Liver (tissue), 9 donors: ENCODE measurements around the gene LLGL2. TPM values are rescaled to one million over a fixed set of nuclear protein-coding genes. Genes with fewer than 3 reads are reported as not detected.

Experiments used
- DNase-seq: peaks from one replicate; pipeline ENCODE4 v3.0.0-alpha.2; 2017; ENCODE audit warnings: low spot score
- H3K27ac ChIP-seq, 2 donors: one replicate each; pipeline ENCODE4 v1.7.0; 2013; ENCODE audit warnings: inconsistent platforms in 2 of 2, low read length in 2 of 2, control low read depth in 1 of 2, low read depth in 1 of 2, mild to moderate bottlenecking in 1 of 2
- H3K27me3 ChIP-seq, 4 donors: one replicate each; pipeline versions ENCODE4 v1.6.1 to v1.7.0; 2013; ENCODE audit warnings: low read length in 3 of 4, inconsistent platforms in 1 of 4, mild to moderate bottlenecking in 1 of 4, moderate library complexity in 1 of 4; ENCODE audit not compliant: control insufficient read depth in 4 of 4, insufficient read depth in 4 of 4
- H3K36me3 ChIP-seq, 4 donors: one replicate each; pipeline versions ENCODE4 v1.6.1 to v1.7.0; 2013; ENCODE audit warnings: low read length in 3 of 4, mild to moderate bottlenecking in 3 of 4, low read depth in 1 of 4, moderate library complexity in 1 of 4; ENCODE audit not compliant: control insufficient read depth in 4 of 4, insufficient read depth in 3 of 4
- H3K4me1 ChIP-seq, 4 donors: one replicate each; pipeline versions ENCODE4 v1.6.1 to v1.7.0; 2013; ENCODE audit warnings: low read length in 3 of 4, mild to moderate bottlenecking in 3 of 4, moderate library complexity in 1 of 4; ENCODE audit not compliant: control insufficient read depth in 4 of 4, insufficient read depth in 4 of 4
- H3K4me3 ChIP-seq, 3 donors: one replicate each; pipeline versions ENCODE4 v1.6.1 to v1.7.0; 2013; ENCODE audit warnings: low read length in 3 of 3, control low read depth in 1 of 3, low read depth in 1 of 3, mild to moderate bottlenecking in 1 of 3
- H3K9ac ChIP-seq, 2 donors: one replicate each; pipeline ENCODE4 v1.7.0; 2013; ENCODE audit warnings: low read length in 2 of 2, mild to moderate bottlenecking in 2 of 2, moderate library complexity in 2 of 2, control low read depth in 1 of 2, low read depth in 1 of 2
- H3K9me3 ChIP-seq, 4 donors: one replicate each; pipeline versions ENCODE4 v1.6.1 to v1.7.0; 2013; ENCODE audit warnings: low read length in 3 of 4; ENCODE audit not compliant: control insufficient read depth in 4 of 4
- ATF3 ChIP-seq: IDR thresholded peaks from 2 replicates; pipeline ENCODE4 v1.6.1; 2016; ENCODE audit warnings: antibody characterized with exemption
- CTCF ChIP-seq: fragments of 150-350 bp; IDR thresholded peaks from 2 replicates; pipeline ENCODE4 v1.5.1; 2017; ENCODE audit warnings: improper control_type of control experiment, low read depth, low read length; ENCODE audit not compliant: missing input control
- EGR1 ChIP-seq, 2 donors: IDR thresholded peaks; 2 replicates each; pipeline ENCODE4 v1.6.1; 2016 to 2018; ENCODE audit warnings: antibody characterized with exemption in 2 of 2, low read depth in 2 of 2
- FOXA1 ChIP-seq: IDR thresholded peaks from 2 replicates; pipeline ENCODE4 v1.6.1; 2016; ENCODE audit warnings: antibody characterized with exemption
- HNF4A ChIP-seq, 2 donors: conservative IDR thresholded peaks; 2 replicates each; pipeline ENCODE4 v1.6.1; 2016; ENCODE audit warnings: antibody characterized with exemption in 2 of 2, mild to moderate bottlenecking in 2 of 2
- JUND ChIP-seq, 2 donors: IDR thresholded peaks; 2 replicates each; pipeline ENCODE4 v1.6.1; 2016; ENCODE audit warnings: antibody characterized with exemption in 2 of 2
- MAX ChIP-seq: IDR thresholded peaks from 2 replicates; pipeline ENCODE4 v1.6.1; 2016; ENCODE audit warnings: antibody characterized with exemption
- NR2F2 ChIP-seq: IDR thresholded peaks from 2 replicates; pipeline ENCODE4 v1.6.1; 2016; ENCODE audit warnings: antibody characterized with exemption
- RAD21 ChIP-seq, 2 donors: IDR thresholded peaks; 2 replicates each; pipeline ENCODE4 v1.6.1; 2016; ENCODE audit warnings: antibody characterized with exemption in 2 of 2, mild to moderate bottlenecking in 2 of 2
- REST ChIP-seq: IDR thresholded peaks from 2 replicates; pipeline ENCODE4 v1.6.1; 2016; ENCODE audit warnings: antibody characterized with exemption, mild to moderate bottlenecking
- RXRA ChIP-seq, 2 donors: IDR thresholded peaks; 2 replicates each; pipeline ENCODE4 v1.6.1; 2017 to 2018; ENCODE audit warnings: antibody characterized with exemption in 2 of 2, mild to moderate bottlenecking in 1 of 2
- SP1 ChIP-seq: IDR thresholded peaks from 2 replicates; pipeline ENCODE4 v1.6.1; 2018; ENCODE audit warnings: antibody characterized with exemption, mild to moderate bottlenecking
- YY1 ChIP-seq: IDR thresholded peaks from 2 replicates; pipeline ENCODE4 v1.6.1; 2016; ENCODE audit warnings: antibody characterized with exemption, mild to moderate bottlenecking
- ZBTB33 ChIP-seq: IDR thresholded peaks from 2 replicates; pipeline ENCODE4 v1.6.1; 2016; ENCODE audit warnings: antibody characterized with exemption
- WGBS: extraction: QIAGEN DNeasy Blood & Tissue Kit; methylation state at CpG from one replicate; pipeline ENCODE4 v1.1.7; 2013; 5-methylcytosine and 5-hydroxymethylcytosine counted together
- polyA plus RNA-seq, 2 donors: library from polyadenylated mRNA; stranded (reverse) in 1 of 2; unstranded in 1 of 2; fragments of 200-250 nt in 1 of 2; fragments of >200 nt in 1 of 2; fragmentation: Nextera tagmentation in 1 of 2; extraction: Ambion mirVana in 1 of 2; gene quantifications; one replicate each; pipeline versions ENCODE4 v1.2.1 to v1.2.3, GENCODE V29; 2013 to 2015
- total RNA-seq, 2 donors: library from RNA; depleted of rRNA; stranded (reverse); fragments of >200 nt; gene quantifications; one replicate each; pipeline ENCODE4 v1.2.3, GENCODE V29; 2014
- donor health status: healthy.
- donor health status: healthy.
- donor health status: healthy.
- donor health status: healthy.
- donor health status: healthy.

Gene LLGL2
- total and polyA plus RNA-seq, 4 donors = 23.2 to 69.6 (median 38.5) TPM

- Histone ChIP-seq H3K36me3 (peaks cover 0 to 38% (median 6%) of the 10 kb centered on the region in 4 donors), H3K9me3 (no peaks in the 10 kb centered on the region), H3K9ac (no peak overlapping the region), H3K4me1 (peaks cover 0 to 17% (median 13%) of the 10 kb centered on the region in 4 donors), H3K27ac (no peak overlapping the region), H3K4me3 (no peak overlapping the region), H3K27me3 (no peaks in the 10 kb centered on the region)
- WGBS = 76% methylated on average over 19 of the region's 19 CpGs
- DNase-seq = no peak
- TF ChIP-seq CTCF (no peak), JUND (IDR thresholded peaks at IDR 0.05) (no peak), NR2F2 (no peak), HNF4A (conservative IDR thresholded peaks at IDR 0.05) (no peak), RAD21 (IDR thresholded peaks at IDR 0.05) (no peak), ATF3 (no peak), MAX (no peak), REST (no peak), RXRA (IDR thresholded peaks at IDR 0.05) (no peak), YY1 (no peak), FOXA1 (no peak), SP1 (no peak), ZBTB33 (no peak)
These were observed 89.2 kb downstream of the LLGL2 start for GRCh38 chr17:75614556-75615270.

- Histone ChIP-seq H3K4me1 (peaks cover 0 to 14% (median 9%) of the 10 kb centered on the region in 4 donors), H3K27me3 (no peaks in the 10 kb centered on the region), H3K9ac (no peak overlapping the region), H3K27ac (no peak overlapping the region), H3K36me3 (peaks cover 0 to 42% (median 6%) of the 10 kb centered on the region in 4 donors), H3K4me3 (no peak overlapping the region), H3K9me3 (no peaks in the 10 kb centered on the region)
- DNase-seq = no peak
- WGBS = 94% methylated on average over 11 of the region's 11 CpGs
- TF ChIP-seq SP1 (no peak), NR2F2 (no peak), JUND (IDR thresholded peaks at IDR 0.05) (no peak), HNF4A (conservative IDR thresholded peaks at IDR 0.05) (no peak), RAD21 (IDR thresholded peaks at IDR 0.05) (no peak), ZBTB33 (no peak), ATF3 (no peak), EGR1 (IDR thresholded peaks at IDR 0.05; ENCODE audit: low read depth in 2 of 2) (no peak)
These were observed 89.8 kb downstream of the LLGL2 start for GRCh38 chr17:75615301-75615700.
